ENCODE measurements around the gene BYSL. TPM values are rescaled to one million over a fixed set of nuclear protein-coding genes. Genes with fewer than 3 reads are reported as not detected.
A peak's percentile ranks its signal among the peaks of the same experiment; 100 is the strongest.
"Not testable (repeated sequence)": the region's sequence is repeated elsewhere in the genome, so short reads cannot be mapped to it uniquely, and the experiment has no call there.

BYSL gene
- total RNA-seq, 4 donors from 2014 or later: 9.8 to 38.2 (median 11.8) TPM

GRCh38 chr6:41941280-41942066 is 20.2 kb downstream of the BYSL start, which contains the start of gene CCND3:
Gene CCND3, minus strand, starts transcription at chr6:41941808. Its CDS starts 159 bp downstream, at chr6:41941649.
- TF ChIP-seq CTCF (IDR thresholded peaks at IDR 0.05): no peak

GRCh38 chr6:41942067-41942851 is 21.0 kb downstream of the BYSL start:
- no peak for TF ChIP-seq CTCF (IDR thresholded peaks at IDR 0.05)
- ATAC-seq (ENCODE audit: low FRiP score) (peak; percentile 66), DNase-seq (ENCODE audit: low spot score) (no peak)

More at GRCh38 chr6:41941280-41942066, 20.2 kb downstream of the BYSL start, which contains the start of gene CCND3:
- DNase-seq (ENCODE audit: low spot score) (peak; percentile 64), ATAC-seq (ENCODE audit: low FRiP score) (peak; percentile 84)

DNA sequence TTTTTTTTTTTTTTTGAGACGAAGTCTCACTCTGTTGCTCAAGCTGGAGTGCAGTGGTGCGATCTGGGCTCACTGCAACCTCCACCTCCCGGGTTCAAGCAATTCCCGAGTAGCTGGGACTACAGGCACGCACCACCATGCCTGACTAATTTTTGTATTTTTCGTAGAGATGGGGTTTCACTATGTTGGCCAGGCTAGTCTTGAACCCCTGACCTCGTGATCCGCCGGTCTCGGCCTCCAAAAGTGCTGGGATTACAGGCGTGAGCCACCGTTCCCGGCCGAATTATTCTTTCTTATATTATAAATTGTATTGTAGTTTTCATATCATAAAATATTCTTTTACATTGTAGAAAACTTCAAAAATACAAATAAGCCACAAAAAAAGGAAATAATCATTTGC is 21.6 kb downstream of the BYSL start:
- ATAC-seq (ENCODE audit: low FRiP score); DNase-seq (ENCODE audit: low spot score): not testable (repeated sequence)

DNA sequence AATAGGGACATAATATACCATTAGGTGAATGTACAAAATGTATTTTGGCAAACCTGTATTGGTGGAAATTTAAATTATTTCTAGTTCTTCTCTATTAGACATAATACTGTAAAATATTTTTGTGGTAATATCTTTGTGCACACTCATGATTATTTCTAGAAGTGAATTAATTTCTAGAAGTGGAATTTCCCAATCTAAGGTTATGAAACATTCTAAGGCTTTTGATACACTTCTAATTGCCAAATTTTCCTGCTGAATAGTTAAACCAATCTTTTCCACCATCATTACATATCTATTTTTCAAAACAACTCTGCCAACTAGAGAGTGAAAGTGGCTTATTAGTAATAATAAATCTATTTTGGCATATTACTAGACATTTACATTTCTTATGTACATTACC is 22.2 kb downstream of the BYSL start:
- ATAC-seq (ENCODE audit: low FRiP score) (no peak), DNase-seq (ENCODE audit: low spot score) (no peak)
- TF ChIP-seq CTCF (IDR thresholded peaks at IDR 0.05): no peak

- TF ChIP-seq CTCF (IDR thresholded peaks at IDR 0.05): no peak
- no peak for DNase-seq (ENCODE audit: low spot score)
- no peak for ATAC-seq (ENCODE audit: low FRiP score)
Measured at GRCh38 chr6:41947581-41948220, 26.4 kb downstream of the BYSL start.

GRCh38 chr6:41954668-41955067 is 33.4 kb downstream of the BYSL start:
- TF ChIP-seq CTCF (IDR thresholded peaks at IDR 0.05): no peak
- no peak for ATAC-seq (ENCODE audit: low FRiP score)

DNA sequence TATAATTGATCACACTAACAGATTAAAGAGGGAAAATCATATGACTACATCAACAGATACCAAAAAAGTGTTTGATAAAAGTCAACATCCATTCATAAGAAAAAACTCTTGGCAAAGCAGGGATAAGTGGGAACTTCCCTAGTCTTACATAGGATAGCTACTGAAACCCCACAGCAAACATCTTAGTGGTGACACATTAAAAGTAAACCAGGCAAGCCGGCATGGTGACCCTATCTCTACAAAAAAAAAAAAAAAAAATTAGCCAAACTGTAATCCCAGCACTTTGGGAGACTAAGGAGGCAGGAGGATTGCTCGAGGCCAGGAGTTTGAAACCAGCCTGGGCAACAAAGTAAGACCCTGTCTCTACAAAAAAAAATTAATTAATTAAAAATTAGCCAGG is 34.1 kb downstream of the BYSL start:
- ATAC-seq (ENCODE audit: low FRiP score): no peak
- TF ChIP-seq CTCF (IDR thresholded peaks at IDR 0.05): no peak

More at GRCh38 chr6:41954668-41955067, 33.4 kb downstream of the BYSL start:
- no peak for DNase-seq (ENCODE audit: low spot score)

More for the DNA sequence above, 34.1 kb downstream of the BYSL start:
- DNase-seq (ENCODE audit: low spot score): no peak

Measured in omental fat pad (tissue), 4 donors.